NCI-H2081 (cell line): Measurements from ENCODE around the gene LRCH4.

ENCODE experiments used
- DNase-seq, 2 experiments: peaks; one replicate each; lab custom pipeline; 2025; lab: John Stamatoyannopoulos, UW

Gene LRCH4, protein sequence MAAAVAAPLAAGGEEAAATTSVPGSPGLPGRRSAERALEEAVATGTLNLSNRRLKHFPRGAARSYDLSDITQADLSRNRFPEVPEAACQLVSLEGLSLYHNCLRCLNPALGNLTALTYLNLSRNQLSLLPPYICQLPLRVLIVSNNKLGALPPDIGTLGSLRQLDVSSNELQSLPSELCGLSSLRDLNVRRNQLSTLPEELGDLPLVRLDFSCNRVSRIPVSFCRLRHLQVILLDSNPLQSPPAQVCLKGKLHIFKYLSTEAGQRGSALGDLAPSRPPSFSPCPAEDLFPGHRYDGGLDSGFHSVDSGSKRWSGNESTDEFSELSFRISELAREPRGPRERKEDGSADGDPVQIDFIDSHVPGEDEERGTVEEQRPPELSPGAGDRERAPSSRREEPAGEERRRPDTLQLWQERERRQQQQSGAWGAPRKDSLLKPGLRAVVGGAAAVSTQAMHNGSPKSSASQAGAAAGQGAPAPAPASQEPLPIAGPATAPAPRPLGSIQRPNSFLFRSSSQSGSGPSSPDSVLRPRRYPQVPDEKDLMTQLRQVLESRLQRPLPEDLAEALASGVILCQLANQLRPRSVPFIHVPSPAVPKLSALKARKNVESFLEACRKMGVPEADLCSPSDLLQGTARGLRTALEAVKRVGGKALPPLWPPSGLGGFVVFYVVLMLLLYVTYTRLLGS

DNA sequence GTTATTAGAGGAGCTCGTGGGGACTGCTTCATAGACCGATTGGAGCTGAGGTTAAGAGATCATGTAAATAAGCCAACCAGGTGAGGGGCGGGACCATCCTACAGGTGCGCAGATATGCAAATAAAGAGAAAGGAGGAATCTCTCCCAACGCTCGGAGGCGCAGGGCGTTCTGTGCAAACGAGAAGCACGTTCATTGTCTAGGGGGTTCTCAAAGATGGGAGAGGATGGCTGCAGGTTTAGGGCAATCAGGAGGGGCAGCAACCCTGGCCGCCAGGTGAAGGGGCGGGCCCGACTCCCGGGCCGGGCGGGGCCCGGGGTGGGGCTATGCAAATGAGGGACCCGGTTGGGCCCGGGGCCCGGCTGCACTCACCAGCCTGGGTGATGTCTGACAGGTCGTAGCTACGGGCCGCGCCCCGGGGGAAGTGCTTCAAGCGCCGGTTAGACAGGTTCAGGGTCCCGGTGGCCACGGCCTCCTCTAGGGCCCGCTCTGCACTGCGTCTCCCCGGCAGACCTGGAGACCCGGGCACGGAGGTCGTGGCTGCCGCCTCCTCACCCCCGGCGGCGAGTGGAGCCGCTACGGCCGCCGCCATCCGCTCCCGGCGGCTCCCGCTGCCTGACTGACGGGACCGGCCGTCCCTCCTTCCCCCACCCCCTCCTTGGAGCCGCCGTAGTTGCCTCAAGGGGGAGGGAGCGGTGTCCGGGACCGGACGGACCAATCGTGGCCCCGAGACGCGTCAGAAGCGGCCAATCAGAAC, at the start of gene LRCH4:
TSS of gene LRCH4 (minus strand) at position 619 of the 755 bp plus-strand sequence. CDS start at position 590, 29 bp downstream.
- peak; percentile 65 to 66 for DNase-seq

DNA sequence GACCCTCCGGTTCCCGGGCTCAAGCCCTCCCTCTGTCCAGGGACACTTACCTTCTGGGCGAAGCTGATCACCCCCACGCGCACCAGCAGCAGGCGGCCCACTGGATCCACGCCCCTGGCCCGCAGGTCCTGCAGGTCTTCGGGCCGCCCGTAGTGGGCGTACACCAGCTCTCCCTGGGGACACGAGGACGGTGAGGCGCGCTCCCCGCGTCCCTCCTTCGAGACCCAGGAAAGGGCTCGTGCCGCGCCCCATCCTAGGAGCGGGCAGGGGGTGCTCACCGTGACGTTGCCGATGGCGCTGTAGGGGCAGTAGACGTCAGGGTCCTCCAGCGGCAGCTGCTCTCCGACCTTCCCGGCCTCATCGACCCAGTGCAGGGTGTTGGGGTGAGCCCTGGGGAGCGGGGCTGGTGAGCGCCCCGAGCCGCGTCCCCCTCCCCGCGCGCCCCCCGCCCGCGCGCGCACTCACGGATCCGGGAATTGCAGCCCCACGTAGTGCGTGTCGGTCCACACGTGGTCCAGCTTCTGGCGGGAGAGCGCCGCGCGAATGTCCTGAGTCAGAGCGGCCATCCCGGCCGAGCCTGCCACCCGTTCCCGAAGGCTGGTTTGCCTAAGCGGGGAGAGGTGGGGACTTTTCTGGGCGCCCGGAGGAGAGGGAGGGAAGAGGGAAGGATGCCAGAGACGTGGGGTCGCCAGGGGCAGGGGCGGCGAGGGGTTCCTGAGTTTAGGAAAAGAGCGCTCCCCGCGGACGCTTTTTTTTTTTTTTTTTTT, 47.2 kb upstream of the LRCH4 start:
- peak in 1 of 2 experiments; percentile 25 for DNase-seq

DNA sequence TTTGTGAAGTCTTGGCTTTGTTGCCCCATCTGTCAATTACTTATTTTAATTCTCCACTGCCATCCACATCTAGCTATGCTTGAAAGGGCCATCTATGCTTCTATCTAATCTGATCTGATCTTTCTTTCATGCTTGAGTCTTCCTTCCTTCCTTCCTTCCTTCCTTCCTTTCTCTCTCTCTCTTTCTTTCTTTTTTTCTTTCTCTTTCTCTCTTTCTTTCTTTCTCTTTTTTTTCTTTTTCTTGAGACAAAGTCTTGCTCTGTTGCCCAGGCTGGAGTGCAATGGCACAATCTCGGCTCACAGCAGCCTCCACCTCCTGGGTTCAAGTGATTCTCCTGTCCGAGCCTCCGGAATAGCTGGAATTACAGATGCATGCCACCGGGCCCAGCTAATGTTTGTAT, 44.1 kb upstream of the LRCH4 start:
- no peak for DNase-seq

DNA sequence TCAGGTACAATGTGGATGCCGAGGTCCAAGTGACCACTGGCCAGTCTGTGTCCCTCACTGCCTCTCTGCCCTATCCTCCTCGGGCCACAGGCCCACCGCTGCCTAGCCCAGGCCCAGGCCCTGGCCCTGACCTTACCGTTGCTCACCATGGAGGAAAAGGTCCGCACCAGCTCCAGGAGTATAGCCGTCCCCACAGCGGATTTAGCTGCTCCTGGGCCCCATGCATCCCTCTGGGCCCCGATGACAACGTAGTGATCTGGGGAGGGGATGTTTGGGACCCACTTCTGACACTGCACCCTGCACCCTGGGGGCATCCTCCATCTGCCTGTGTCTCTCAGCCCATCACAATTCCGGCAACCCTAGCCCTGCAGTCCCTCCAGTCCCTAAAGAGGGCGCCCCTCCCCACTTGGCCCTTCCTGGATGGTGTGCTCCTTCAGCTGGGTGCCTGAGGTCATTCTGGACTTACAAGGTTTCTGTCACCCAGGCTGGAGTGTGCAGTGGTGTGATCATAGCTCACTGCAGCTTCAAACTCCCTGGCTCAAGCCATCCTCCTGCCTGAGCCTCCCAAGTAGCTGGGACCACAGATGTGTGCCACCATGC, 43.3 kb upstream of the LRCH4 start:
- DNase-seq, result peak in 1 of 2 experiments; percentile 7

DNA sequence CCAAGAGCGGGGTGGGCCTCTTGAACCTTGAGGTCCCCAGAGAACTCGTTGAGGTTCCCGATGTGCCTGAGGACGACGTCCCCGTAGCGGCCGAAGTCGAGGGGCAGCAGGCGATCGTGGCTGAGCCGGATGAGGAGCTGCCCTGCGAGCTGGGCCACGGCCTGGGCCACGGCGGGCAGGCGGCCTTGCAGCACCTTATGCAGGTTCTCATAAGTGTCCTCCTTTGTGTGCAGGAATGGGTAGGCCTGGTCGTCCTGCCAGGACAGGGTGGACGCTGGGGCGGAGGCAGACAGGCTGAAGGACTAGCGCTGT, 41.3 kb upstream of the LRCH4 start:
- DNase-seq, result no peak

- peak; percentile 85 for DNase-seq
Observed at GRCh38 chr7:100626530-100627237, 40.8 kb upstream of the LRCH4 start.

DNA sequence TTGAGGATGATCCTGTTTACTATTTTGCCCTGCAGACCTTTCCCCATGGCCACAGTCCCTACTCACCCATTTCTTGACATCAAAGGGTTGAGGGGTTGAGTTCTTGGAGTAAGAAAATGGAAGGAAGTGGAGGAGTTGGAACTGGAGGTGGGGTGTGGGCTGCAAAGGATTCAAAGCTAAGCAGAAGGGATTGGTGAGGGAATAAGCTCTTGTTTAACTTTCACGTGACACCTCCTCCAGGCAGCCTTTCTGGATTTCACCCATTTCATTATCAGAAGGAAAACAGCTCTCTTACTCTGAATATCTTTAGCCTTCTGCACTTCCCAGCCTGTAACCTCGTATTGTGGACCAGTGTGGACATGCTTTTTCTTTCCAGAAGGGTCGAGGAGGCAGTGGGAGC, 40.1 kb upstream of the LRCH4 start:
- DNase-seq, result no peak

- no peak for DNase-seq
Observed at GRCh38 chr7:100623951-100624824, 38.3 kb upstream of the LRCH4 start.

DNA sequence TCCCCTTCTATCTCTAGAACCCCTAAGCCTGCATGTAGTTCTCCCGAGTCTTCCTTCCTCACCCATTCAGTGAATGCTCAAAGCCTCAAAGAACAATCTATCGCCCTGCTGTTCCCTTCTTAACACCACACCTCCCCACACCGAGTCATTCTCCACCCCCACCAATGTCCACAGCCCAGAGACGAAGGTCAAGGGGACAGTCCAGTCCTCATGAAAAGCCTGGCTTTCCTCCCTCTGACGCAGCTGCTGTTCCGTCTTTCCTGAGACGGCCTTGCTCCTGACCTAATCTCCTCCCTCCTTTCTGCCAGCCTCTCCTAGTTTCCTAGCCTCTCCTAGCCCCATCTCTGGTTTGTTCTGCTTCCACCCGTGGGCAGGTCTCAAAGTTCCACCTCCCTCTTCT, 35.6 kb upstream of the LRCH4 start:
- no peak for DNase-seq

- no peak for DNase-seq
Observed at GRCh38 chr7:100620804-100621203, 34.9 kb upstream of the LRCH4 start.

DNA sequence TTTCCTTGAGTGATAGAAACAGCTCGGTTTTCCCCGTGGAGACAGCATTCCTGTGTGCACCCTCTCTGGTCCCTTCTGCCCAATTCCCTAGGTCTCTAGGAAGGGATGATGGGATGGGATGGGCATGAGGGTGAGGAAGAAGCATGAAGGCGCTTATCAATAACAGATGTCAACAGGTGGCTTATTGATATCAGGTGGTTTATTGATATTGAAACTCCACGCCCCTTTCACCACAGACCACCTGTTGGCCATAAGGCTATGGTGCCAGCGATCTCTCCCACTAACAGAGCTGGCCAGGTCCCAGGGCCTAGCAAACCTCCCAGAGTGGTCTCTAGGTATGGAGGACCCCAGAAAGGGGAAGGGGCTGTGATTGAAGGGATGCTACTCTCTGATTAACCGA, 34.3 kb upstream of the LRCH4 start:
- no peak for DNase-seq

DNA sequence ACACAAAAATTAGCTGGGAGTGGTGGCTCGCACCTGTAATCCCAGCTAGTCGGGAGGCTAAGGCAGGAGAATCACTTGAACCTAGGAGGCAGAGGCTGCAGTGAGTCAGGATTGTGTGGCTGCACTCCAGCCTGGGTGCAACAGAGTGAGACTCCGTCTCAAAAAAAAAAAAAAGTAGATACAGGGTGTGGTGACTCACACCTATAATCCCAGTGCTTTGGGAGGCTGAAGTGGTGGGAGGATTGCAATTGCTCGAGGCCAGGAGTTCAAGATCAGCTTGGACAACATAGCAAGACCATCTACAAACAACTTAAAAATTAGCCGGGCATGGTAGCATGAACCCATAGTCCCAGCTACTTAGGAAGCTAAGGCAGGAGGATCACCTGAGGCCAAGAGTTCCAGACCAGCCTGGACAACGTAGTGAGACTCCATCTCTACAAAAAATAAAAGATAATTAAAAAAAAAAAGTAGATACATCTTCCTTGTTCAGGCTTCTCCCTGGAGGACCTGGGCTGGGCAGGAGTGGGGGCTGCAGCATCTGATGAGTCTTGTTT, 28.5 kb upstream of the LRCH4 start:
- DNase-seq, result no peak

DNA sequence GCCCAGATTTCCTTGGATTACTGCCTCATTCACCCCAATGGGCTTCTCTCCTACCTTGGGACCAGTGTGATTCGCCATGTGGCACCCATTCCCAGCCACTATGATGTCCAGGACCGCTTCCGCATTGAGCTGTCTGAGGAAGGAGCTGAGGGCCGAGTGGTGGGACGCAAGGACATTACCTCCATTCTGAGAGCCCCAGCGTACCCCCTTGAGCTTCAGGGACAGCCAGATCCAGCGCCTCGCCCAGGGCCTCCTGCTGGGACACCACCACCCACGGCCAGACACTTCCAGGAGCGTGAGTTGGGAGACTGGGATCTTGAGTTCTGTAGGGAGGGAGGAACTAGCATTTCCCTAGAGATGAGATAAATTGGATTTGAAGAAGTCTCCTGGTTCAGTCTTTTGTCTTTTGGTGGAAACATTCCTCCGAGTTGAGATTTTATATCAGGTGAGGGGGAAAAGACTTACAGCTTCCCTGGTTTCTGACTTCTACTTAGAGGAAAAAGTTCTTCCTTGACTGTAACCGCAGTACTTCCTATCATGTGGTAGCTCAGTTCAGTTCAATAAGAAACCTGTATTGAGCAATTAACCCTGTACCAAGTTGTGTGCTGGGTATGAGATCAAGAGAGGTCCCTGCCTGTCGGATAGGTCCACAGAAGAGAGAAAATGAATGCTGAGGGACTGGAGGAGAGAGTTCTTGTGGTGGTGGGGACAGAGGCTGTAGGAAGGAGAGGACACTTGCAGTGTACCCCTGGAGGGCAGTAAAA, 27.7 kb upstream of the LRCH4 start:
- DNase-seq, result no peak

DNA sequence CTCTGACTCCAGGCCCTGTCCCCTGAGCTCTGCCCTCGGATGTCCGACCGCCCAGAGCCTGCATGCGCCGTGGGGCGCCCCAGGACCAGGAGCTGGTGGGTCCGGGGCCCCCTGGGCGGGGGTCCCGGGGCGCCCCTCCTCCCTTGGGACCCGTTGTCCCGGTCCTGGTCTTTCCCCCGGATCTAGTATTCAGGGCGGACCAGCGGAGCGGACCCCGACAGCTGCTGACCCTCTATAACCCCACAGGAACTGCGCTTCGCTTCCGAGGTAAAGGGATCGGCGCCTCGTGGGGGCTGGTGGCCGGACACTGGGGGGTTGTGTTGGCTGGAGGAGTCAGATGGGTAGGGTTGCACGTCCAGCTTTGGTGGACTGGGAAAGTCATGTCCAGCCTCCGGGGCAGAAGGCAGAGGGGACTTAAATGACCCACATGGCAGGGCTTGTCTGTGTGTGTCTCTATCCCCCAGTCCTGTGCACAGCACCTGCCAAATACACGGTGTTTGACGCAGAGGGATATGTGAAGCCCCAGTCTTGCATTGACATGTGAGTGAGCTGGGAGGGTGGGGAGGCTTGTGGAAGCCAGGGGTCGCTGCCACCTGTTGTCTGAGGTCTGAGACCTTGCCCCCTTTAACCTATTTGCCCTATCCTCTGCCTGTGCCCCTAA, 26.9 kb upstream of the LRCH4 start:
- no peak for DNase-seq

DNA sequence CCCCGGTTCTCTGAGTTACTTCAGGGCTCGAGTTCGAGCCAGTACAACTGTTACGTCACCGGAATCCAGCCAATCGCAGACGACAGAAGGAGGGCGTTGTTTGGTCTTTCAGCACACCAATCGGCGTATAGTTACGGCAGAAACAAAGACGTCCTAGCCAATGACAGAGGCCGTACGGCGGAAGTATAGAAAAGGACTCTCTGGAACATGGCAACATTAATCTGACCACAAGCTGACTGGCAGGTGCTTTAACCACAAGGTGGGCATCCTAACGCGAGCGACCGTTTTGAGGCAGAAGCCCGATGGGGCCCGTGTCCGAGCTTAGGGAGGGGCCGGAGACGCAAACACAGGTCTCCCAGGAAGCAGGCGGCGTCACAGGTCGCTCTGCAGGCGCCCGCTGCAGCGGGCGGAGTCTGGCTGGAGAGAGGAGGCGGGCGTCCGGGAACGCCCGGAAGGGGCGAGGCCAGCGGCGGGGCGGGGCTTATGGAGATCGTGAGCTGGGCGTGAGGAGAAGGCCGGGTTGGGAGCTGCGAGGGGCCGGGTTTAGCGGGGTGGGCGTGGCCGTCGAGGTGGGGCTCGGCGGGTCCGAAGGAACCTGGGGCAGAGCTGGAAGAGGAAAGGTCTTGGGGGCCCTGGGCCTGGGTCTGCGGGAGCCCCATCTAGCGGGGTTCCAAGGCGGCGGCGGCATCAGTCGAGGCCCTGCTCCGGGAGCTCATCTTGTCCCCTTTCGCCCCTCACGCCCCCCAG, 26.2 kb upstream of the LRCH4 start, which contains the start of gene MOSPD3:
TSS of gene MOSPD3 (plus strand) at position 558 of the 747 bp plus-strand sequence. CDS start 252 bp downstream, outside the sequence.
- peak; percentile 99 to 100 for DNase-seq

- DNase-seq, result no peak
Observed at GRCh38 chr7:100609958-100610357, 24.0 kb upstream of the LRCH4 start.

DNA sequence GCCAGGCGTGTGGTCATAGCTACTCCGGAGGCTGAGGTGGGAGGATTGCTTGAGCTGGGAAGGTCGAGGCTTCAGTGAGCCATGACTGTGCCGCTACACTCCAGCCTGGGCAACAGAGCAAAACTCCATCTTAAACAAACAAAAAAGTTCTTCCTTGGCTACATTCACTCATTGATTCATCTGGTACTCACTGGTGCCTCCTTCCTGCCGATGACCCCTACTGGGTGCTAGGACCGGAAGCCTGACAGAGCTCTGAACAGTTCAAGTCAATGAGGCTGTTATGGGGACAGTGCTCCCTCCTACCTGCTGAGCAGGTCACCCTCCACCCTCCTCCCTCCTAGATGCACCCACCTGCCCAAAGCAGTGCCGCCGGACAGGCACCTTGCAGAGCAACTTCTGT, 21.2 kb upstream of the LRCH4 start:
- DNase-seq, result no peak

DNA sequence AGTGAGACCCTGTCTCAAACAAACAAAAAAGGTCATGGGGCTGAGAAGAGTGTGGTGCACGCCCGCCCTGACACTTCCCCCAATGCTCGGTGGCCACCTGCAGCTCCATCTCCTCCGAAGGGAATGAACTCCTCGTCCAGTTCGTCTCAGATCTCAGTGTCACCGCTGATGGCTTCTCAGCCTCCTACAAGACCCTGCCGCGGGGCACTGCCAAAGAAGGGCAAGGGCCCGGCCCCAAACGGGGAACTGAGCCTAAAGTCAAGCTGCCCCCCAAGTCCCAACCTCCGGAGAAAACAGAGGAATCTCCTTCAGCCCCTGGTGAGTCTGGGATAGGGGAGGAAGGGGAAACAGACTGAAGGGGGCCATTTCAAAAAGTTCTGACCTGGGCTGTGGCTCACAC, 20.4 kb upstream of the LRCH4 start:
- no peak for DNase-seq
